Lower leg skin (tissue), 4 donors: Measurements from ENCODE around the gene ICA1. TPM values are rescaled to one million over a fixed set of nuclear protein-coding genes. Genes with fewer than 3 reads are reported as not detected.

Experiments used
- DNase-seq, 2 donors: peaks; one replicate each; pipeline ENCODE4 v3.0.0-alpha.2; 2019; ENCODE audit warnings: low spot score in 2 of 2
- H3K4me3 ChIP-seq: fragments of 200-600 bp; sonication (generic); 2 replicates; pipeline ENCODE4 v1.5.1; 2017; ENCODE audit warnings: mild to moderate bottlenecking, low read depth; ENCODE audit not compliant: poor library complexity, severe bottlenecking
- POLR2A ChIP-seq, 2 donors: fragments of 450-650 bp; IDR thresholded peaks; one replicate each; pipeline ENCODE4 v1.6.1; 2016 to 2017; ENCODE audit warnings: antibody characterized with exemption in 2 of 2, mild to moderate bottlenecking in 1 of 2, moderate library complexity in 1 of 2
- WGBS, 2 donors: methylation state at CpG; one replicate each; pipeline ENCODE4 v1.1.5; 2018; 5-methylcytosine and 5-hydroxymethylcytosine counted together
- intact Hi-C: fragments of 100-400 bp; cut with DNase I; formaldehyde crosslinking; loops from one replicate; pipeline ENCODE4 v1.15.0; 2023; ENCODE audit warnings: low total_unique reads
- total RNA-seq, 4 donors: library from RNA; depleted of rRNA; stranded (reverse); fragments of >200 nt; gene quantifications; one replicate each; pipeline ENCODE4 v1.1.0, GENCODE V29; 2016
- TF ChIP-seq, protein P1 (sequence below), 3 donors: fragments of 450-650 bp; IDR thresholded peaks; one replicate each; pipeline ENCODE4 v1.5.1; 2016; ENCODE audit warnings: antibody characterized with exemption in 3 of 3, mild to moderate bottlenecking in 3 of 3, moderate library complexity in 2 of 3

The ICA1 gene
- total RNA-seq, 4 donors from 2014 or later = 12.8 to 33.6 (median 18.4) TPM

- no peak overlapping the region for H3K4me3 ChIP-seq
- no peak for DNase-seq
- TF ChIP-seq POLR2A (IDR thresholded peaks at IDR 0.05) = no peak
- TF ChIP-seq, protein P1, sequence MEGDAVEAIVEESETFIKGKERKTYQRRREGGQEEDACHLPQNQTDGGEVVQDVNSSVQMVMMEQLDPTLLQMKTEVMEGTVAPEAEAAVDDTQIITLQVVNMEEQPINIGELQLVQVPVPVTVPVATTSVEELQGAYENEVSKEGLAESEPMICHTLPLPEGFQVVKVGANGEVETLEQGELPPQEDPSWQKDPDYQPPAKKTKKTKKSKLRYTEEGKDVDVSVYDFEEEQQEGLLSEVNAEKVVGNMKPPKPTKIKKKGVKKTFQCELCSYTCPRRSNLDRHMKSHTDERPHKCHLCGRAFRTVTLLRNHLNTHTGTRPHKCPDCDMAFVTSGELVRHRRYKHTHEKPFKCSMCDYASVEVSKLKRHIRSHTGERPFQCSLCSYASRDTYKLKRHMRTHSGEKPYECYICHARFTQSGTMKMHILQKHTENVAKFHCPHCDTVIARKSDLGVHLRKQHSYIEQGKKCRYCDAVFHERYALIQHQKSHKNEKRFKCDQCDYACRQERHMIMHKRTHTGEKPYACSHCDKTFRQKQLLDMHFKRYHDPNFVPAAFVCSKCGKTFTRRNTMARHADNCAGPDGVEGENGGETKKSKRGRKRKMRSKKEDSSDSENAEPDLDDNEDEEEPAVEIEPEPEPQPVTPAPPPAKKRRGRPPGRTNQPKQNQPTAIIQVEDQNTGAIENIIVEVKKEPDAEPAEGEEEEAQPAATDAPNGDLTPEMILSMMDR (IDR thresholded peaks at IDR 0.05) = no peak
- WGBS, 2 donors = 97 to 100% methylated on average over 1 of the region's 1 CpG
- intact Hi-C loops = loop anchor here (10.0 kb wide), 1 partner anchor 617 kb away; no protein-coding TSS in a partner anchor
Measured at GRCh38 chr7:8211725-8212096, 50.3 kb downstream of the ICA1 start.

DNA sequence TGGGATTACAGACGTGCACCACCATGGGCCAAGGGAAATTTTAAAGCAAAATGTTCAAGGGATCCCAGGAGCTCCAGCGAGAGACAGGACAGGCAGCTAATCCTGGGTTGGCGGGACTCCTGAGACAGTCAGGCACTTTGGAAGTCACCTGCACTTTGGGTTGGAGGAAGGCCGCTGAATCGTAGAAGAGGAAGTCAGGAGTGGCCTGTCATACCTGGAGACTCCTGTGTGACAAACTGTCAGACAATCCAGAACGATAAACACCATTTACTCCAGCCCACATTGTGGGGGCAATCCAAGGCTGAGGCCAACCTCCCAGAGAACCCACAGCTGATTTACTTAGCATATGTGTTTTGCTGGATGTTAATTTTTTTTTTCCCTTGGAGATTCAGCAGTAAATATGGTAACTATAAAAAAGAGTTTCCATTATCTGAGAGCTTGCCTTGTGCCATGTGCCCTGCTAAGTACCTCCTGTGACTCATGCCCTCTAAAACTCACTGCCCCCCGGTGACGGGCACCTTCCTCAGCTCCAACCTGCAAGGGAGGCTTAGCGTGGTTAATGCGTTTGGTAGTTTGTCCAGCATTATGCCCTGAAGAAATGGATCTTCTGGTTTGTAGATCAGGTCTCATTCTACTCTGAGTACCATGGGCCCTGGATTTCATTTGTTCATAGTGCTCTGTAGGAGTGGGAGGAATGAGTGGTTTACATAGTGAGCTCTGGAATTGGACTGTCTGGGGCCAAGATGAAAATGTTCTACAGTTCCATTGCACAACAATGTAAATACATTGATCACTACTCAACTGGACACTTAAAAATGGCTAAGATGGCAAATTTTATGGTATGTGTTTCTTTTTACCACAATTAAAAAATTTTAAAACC, 50.9 kb downstream of the ICA1 start:
- TF ChIP-seq, protein P1 (IDR thresholded peaks at IDR 0.05) = no peak
- no peak for TF ChIP-seq POLR2A (IDR thresholded peaks at IDR 0.05)
- H3K4me3 ChIP-seq = no peak overlapping the region
- 84 to 93% methylated on average over 10 of the region's 10 CpGs for WGBS, 2 donors
- intact Hi-C loops = loop anchor here (10.0 kb wide), 1 partner anchor 616 kb away; no protein-coding TSS in a partner anchor
- no peak for DNase-seq

DNA sequence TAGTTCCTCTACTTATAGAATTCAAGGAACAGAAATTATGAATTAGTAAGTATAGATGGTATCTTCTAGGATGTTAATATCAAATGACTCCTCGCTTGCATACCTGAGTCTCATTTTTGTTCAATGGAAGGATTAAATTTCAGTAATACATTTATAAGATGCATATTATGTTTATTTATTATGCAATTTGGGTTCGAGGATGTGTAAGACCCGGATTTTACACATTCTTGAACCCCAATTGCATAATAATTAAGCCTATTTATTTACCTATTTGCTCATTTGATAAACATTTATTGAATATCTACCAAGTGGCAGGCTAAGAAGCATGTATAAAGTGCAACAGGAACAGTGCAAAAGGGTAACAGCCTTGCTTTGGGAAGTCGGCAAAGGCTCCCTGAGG, 52.6 kb downstream of the ICA1 start:
- intact Hi-C loops = no loop called here
- WGBS, 2 donors = 81 to 84% methylated on average over 4 of the region's 4 CpGs
- DNase-seq = no peak

DNA sequence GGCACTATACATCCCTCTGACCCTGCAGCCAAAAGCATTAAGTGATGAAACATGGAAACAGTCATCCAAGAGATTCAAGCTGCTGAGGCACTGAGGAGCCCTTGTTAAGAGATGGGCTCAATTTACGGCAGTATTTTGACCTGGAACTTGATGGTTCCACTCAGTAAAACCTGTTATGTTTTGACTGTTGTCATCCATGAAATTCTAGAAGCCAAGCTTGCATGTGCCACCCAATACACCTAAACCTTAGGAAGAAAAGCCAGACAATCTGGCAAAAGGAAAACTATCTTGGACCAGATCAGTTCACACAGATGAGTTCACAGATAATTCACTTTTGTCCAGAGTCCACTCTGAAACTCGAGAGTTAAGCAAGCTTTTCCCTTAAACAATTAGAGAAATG, 53.2 kb downstream of the ICA1 start:
- H3K4me3 ChIP-seq = no peak overlapping the region
- 70% methylated on average over 2 of the region's 2 CpGs for WGBS, 2 donors
- DNase-seq = no peak
- intact Hi-C loops = no loop called here
- TF ChIP-seq, protein P1 (IDR thresholded peaks at IDR 0.05) = no peak
- TF ChIP-seq POLR2A (IDR thresholded peaks at IDR 0.05) = no peak

More for the DNA sequence above, 52.6 kb downstream of the ICA1 start:
- no peak overlapping the region for H3K4me3 ChIP-seq
- TF ChIP-seq POLR2A (IDR thresholded peaks at IDR 0.05) = no peak
- TF ChIP-seq, protein P1 (IDR thresholded peaks at IDR 0.05) = no peak

DNA sequence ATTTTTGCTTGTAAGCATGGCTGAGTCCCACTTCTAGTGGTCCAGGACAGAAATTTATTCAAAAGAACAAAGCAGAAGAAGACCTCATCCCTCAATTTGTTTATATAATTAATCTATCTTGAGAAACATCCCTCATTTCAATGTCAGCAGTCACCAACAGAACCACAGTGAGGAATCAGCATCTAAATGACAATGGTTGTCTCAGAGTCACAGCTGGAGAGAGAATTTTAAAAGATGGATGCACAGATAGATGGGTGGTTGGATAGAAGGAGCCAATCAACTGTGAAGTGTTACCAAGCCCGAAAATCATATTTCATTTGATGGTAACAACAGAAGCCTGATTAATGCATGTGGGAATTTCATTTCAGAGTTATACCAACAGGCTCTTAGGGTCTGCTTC, 55.0 kb downstream of the ICA1 start:
- no peak overlapping the region for H3K4me3 ChIP-seq
- 95 to 100% methylated on average over 1 of the region's 1 CpG for WGBS, 2 donors
- no peak for TF ChIP-seq POLR2A (IDR thresholded peaks at IDR 0.05)
- TF ChIP-seq, protein P1 (IDR thresholded peaks at IDR 0.05) = no peak
- no peak for DNase-seq
- intact Hi-C loops = no loop called here
